Measurements from ENCODE around the gene KRTAP2-4. TPM values are rescaled to one million over a fixed set of nuclear protein-coding genes. Genes with fewer than 3 reads are reported as not detected.
"Not testable (repeated sequence)": the region's sequence is repeated elsewhere in the genome, so short reads cannot be mapped to it uniquely, and the experiment has no call there.

The KRTAP2-4 gene
- total and polyA plus RNA-seq, 2 donors (not counting 3 experiments of a cell fraction or from before 2014, with no cell fraction given): not detected

- Histone ChIP-seq H3K4me2 (ENCODE audit: insufficient read depth, low read length) (no peak within 1 kb of the TSS), H3K27ac (ENCODE audit: insufficient read depth, low read depth, low read length) (no peak within 1 kb of the TSS), H3K36me3 (ENCODE audit: control insufficient read depth in 2 of 2, extremely low read depth in 1 of 2, insufficient read depth in 2 of 2, low read length in 2 of 2) (no peaks in the 10 kb centered on the region), H3K27me3 (ENCODE audit: control insufficient read depth in 2 of 2, insufficient read depth in 2 of 2, low read length in 2 of 2) (no peaks in the 10 kb centered on the region), H3K9ac (replicated peaks; ENCODE audit: extremely low read depth, insufficient read depth, low read length) (no peak within 1 kb of the TSS), H4K20me1 (replicated peaks; ENCODE audit: control insufficient read depth, extremely low read depth, insufficient read depth, low read length) (no peaks in the 10 kb centered on the region), H3K9me3 (replicated peaks; ENCODE audit: control insufficient read depth, insufficient read depth, low read length) (no peaks in the 10 kb centered on the region), H3K4me3 (replicated peaks in 1 of 3; ENCODE audit: insufficient read depth in 1 of 3, low read depth in 1 of 3, low read length in 3 of 3) (no peak within 1 kb of the TSS), H2AFZ (ENCODE audit: low read depth, low read length) (no peak within 1 kb of the TSS), H3K4me1 (ENCODE audit: control insufficient read depth, extremely low read depth, insufficient read depth, low read length) (peaks cover 2% of the 10 kb centered on the region), H3K9me1 (replicated peaks; ENCODE audit: control insufficient read depth, extremely low read depth, insufficient read depth, low read length) (no peaks in the 10 kb centered on the region), H3K79me2 (ENCODE audit: control insufficient read depth, insufficient read depth, low read length) (no peaks in the 10 kb centered on the region)
- no peak for FAIRE-seq
- TF ChIP-seq JUN (IDR thresholded peaks at IDR 0.05; ENCODE audit: borderline replicate concordance, insufficient read depth, insufficient read length, low read depth) (no peak), MYC (IDR thresholded peaks at IDR 0.05; ENCODE audit: low read depth, low read length) (no peak), GATA2 (IDR thresholded peaks at IDR 0.05; ENCODE audit: insufficient read depth, insufficient read length, low read depth, low read length) (no peak), POLR2AphosphoS5 (IDR thresholded peaks at IDR 0.05; ENCODE audit: insufficient read depth, low read depth, low read length) (no peak), POLR2A (IDR thresholded peaks at IDR 0.05; ENCODE audit: low read depth, low read length) (no peak)
- BruUV-seq (replicated peaks): no TSS peak
- DNase-seq (ENCODE audit: low read depth, low spot score): no peak
- dilution Hi-C loops (cut with MboI; ENCODE audit: extremely low pct_ligation_motif_present, low sequenced_read_pairs): no loop called here
- ChIA-PET CTCF (no interaction called here), POLR2A (no interaction called here)
- intact Hi-C loops (cut with micrococcal nuclease): no loop called here
Observed at GRCh38 chr17:41101586-41102259, 36.0 kb upstream of the KRTAP2-4 start, which contains the start of gene KRTAP4-16. KRTAP4-16 (minus strand) TSS chr17:41102209; CDS start chr17:41102209, 0 bp downstream.

DNA sequence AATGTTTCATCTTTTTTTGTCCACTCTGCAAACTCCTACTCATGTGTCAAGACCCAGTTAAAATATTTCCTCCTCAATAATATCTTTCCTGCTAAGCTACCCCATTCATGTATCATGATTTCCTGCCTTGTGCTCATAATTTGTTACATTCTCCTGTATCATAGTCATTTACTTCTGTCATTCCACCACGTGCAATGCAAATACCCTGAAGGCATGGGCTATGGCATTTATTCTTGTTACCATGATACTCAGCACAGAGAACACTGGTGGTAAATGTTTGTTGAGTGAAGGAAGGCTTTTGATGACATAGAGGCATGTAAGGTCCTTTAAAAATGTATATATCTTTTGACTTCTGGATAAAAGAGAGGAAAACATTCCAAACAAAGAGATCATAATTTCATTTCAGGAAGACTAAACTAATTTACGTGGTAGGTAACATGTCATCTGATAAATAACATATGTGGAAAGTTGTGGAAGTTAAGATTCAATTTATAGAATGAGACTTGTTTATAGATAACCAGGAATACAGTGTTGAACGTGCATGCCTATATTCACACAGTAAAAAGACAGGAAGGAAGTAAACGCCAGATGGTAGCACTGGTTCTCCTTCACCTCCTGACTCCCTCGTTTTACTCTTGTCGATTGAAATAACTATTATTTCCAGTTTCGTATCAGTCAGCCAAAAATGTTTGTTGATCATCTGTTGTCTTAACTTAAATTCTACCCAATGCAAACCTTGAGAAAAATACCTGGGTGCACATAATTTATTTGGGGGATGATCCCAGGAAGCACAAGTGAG lies 34.2 kb upstream of the KRTAP2-4 start:
- H3K27ac ChIP-seq (ENCODE audit: insufficient read depth, low read depth, low read length): not testable (repeated sequence)

More for the DNA sequence above, 34.2 kb upstream of the KRTAP2-4 start:
- POLR2A ChIA-PET; intact Hi-C loops (cut with micrococcal nuclease); H3K36me3 ChIP-seq (ENCODE audit: control insufficient read depth in 2 of 2, extremely low read depth in 1 of 2, insufficient read depth in 2 of 2, low read length in 2 of 2); H3K4me2 ChIP-seq (ENCODE audit: insufficient read depth, low read length); CTCF ChIA-PET; BruUV-seq (replicated peaks); dilution Hi-C loops (cut with MboI; ENCODE audit: extremely low pct_ligation_motif_present, low sequenced_read_pairs); H3K9ac ChIP-seq (replicated peaks; ENCODE audit: extremely low read depth, insufficient read depth, low read length); H3K4me1 ChIP-seq (ENCODE audit: control insufficient read depth, extremely low read depth, insufficient read depth, low read length); H3K27me3 ChIP-seq (ENCODE audit: control insufficient read depth in 2 of 2, insufficient read depth in 2 of 2, low read length in 2 of 2); FAIRE-seq; H3K4me3 ChIP-seq (replicated peaks in 1 of 3; ENCODE audit: insufficient read depth in 1 of 3, low read depth in 1 of 3, low read length in 3 of 3); H3K9me3 ChIP-seq (replicated peaks; ENCODE audit: control insufficient read depth, insufficient read depth, low read length); H4K20me1 ChIP-seq (replicated peaks; ENCODE audit: control insufficient read depth, extremely low read depth, insufficient read depth, low read length); H3K9me1 ChIP-seq (replicated peaks; ENCODE audit: control insufficient read depth, extremely low read depth, insufficient read depth, low read length); H2AFZ ChIP-seq (ENCODE audit: low read depth, low read length); H3K79me2 ChIP-seq (ENCODE audit: control insufficient read depth, insufficient read depth, low read length): not testable (repeated sequence)
- peak; percentile 42 for DNase-seq (ENCODE audit: low read depth, low spot score)
